GM18517 (cell line): ENCODE results near the gene LEAP2.
"Not testable (repeated sequence)": the region's sequence is repeated elsewhere in the genome, so short reads cannot be mapped to it uniquely, and the experiment has no call there.

Experiments
- ATAC-seq: cut with Tn5 transposase; IDR thresholded peaks from one replicate; pipeline ENCODE4 v1.9.1; 2021; ENCODE audit warnings: mild to moderate bottlenecking, moderate library complexity; ENCODE audit not compliant: unreplicated experiment

LEAP2 gene

GRCh38 chr5:132840313-132840712 is 33.2 kb upstream of the LEAP2 start:
- no peak for ATAC-seq

DNA sequence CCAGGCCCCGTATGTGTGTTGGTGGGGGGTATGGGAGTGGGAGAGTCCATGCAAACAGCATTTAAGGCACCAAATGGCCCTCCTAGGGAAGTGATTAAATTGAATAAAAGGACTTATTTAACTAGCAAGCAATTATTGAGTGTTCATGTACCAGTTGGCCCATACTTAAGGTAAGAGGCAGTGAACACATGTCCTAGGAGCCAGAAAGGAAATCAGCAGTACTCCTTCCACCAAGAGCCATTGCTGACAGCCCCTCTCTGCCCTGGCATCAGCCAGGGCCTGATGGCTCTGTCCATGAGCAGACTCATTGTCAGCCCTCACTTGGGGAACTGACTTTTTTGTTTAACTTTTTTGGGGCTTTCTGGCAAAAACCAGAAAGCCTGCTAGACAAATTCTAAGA is 32.6 kb upstream of the LEAP2 start:
- ATAC-seq: no peak

GRCh38 chr5:132841305-132841704 is 32.2 kb upstream of the LEAP2 start:
- no peak for ATAC-seq

DNA sequence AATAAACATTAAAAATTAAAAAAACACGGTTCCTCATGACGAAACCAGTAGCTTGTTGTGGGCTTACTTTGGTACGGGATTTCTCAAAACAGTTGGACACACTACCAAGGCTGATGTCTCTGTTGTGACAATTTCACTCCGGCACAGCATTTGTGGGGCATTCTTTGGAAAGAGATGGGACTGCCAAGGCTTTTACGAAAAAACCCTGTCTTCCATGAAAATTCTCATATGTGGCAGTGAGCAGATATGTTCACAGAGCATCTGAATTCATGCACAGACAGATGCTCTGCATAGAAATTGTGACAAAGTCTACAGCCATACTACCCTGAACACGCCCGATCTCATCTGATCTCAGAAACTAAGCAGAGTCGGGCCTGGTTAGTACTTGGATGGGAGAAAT is 25.2 kb upstream of the LEAP2 start:
- no peak for ATAC-seq

- ATAC-seq: no peak
These were observed 24.1 kb upstream of the LEAP2 start for GRCh38 chr5:132849347-132849746.

GRCh38 chr5:132850066-132850465 is 23.4 kb upstream of the LEAP2 start:
- ATAC-seq: no peak

GRCh38 chr5:132853323-132853722 is 20.1 kb upstream of the LEAP2 start:
- ATAC-seq: no peak

DNA sequence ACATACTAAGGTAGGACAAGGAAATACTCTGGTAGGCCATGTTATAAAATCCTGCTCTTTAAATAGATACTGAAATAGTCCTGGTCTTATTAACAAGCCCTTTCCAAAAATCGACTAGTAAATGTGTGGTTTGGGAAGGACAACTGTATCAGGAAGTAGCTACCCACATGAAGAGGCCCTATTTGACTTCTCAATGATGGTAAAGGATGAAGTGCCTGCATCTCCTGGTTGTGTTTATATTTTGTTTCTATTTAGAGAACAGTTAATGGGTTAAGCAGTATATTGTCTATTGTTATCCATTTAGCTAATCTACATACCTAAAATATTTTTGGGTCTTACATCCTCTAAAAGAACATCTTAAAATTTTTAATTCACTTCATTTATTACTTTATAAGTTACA is 19.7 kb upstream of the LEAP2 start:
- ATAC-seq: no peak

- no peak for ATAC-seq
These were observed 19.2 kb upstream of the LEAP2 start for GRCh38 chr5:132854301-132854700.

- ATAC-seq: not testable (repeated sequence)
These were observed 18.5 kb upstream of the LEAP2 start for GRCh38 chr5:132854992-132855391.

- ATAC-seq: no peak
These were observed 17.5 kb upstream of the LEAP2 start for GRCh38 chr5:132856011-132856410.

DNA sequence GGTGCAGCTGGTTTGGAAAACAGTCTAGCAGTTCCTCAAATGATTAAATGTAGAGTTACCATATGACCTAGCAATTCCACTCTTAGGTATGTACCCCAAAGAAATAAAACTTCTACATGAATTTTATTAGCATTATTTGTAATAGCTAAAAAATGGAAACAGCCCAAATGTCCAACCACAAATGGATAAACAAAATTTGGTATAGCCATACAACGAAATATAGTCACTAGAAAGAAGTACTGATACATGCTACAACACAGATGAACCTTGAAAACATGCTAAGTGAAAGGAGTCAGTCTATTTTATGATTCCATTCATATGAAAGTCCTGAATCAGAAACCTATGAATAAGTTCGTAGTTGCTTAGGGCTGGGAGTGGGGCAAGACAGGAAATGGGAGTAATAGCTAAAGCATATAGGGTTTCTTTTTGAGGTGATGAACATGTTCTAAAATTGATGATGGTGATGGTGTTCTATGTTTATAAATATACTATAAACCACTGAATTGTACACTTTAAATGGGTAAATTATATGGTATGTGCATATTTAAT is 13.5 kb upstream of the LEAP2 start:
- ATAC-seq: no peak

DNA sequence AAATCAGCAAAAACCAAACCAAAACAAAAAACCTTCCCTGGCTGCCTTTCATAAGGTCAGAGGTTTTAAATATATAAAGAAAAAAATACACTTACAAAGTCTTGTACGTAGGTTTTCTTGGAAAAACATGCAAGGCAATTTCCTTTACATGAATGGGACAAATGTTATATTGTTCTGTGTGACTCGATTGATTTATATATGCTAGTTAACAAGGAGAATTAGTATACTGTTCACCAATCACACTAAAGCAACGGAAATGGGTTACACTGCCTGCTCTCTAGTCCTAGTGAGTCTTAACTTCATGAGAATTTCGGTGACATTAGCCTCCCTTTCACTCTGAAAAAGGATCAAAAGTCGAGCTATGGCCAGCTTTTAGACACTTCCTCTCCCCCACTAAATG is 12.7 kb upstream of the LEAP2 start:
- no peak for ATAC-seq

- ATAC-seq: peak; percentile 13
These were observed 7.7 kb upstream of the LEAP2 start for GRCh38 chr5:132865668-132866341.

DNA sequence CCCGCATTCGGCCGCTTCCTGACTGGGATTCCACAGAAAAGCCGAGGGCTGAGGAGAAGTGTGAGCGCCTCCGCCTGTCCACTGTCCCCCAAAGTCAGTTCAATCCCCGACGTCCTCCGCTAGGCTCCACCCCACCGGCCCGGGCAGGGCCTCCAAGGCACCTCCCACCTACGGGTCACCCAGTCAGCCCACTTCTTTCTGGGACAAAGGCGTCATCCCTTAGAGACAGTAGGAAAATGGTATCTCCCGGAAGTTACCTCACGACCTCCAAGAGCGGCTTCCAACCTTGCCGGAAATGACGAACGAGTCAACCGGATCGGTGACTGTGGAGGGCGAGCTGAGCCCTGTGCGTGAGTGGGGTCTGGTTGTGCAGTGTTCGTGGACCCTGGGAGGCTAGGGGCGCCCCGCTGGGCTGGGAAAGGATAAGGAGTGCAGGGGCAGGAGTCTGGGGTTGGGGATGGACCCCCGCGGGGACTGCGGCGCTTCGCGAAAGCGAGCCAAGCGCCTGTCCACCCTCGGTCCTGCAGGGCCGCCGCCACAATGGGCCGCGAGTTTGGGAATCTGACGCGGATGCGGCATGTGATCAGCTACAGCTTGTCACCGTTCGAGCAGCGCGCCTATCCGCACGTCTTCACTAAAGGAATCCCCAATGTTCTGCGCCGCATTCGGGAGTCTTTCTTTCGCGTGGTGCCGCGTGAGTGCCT is 7.0 kb upstream of the LEAP2 start, which contains the start of the genes GDF9 and UQCRQ:
GDF9 (minus strand) TSS at position 128 of the 704 bp plus-strand sequence. CDS start 1,936 bp downstream, outside the sequence.
UQCRQ (plus strand) TSS at position 301 of the 704 bp plus-strand sequence; CDS start at position 541, 240 bp downstream.
- ATAC-seq: peak; percentile 97

DNA sequence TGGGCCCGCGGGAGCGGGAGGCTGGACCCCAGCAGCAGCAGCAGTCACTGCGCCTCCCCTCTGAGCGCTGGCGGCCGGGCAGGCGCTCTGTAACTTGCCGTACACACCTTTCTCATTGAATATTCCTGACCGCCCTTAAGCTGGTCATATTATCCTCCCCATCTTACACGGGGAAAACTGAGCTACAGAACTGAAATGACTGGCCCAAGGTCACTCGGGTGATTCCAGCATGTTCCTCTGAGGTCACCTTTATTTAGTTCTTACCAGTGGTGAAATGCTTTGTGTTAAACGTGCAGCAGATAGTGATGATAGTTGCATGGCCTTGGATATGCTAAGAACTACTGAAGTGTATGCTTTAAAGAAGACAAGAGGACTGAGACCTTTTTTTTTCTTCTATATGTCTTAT is 6.4 kb upstream of the LEAP2 start:
- no peak for ATAC-seq

DNA sequence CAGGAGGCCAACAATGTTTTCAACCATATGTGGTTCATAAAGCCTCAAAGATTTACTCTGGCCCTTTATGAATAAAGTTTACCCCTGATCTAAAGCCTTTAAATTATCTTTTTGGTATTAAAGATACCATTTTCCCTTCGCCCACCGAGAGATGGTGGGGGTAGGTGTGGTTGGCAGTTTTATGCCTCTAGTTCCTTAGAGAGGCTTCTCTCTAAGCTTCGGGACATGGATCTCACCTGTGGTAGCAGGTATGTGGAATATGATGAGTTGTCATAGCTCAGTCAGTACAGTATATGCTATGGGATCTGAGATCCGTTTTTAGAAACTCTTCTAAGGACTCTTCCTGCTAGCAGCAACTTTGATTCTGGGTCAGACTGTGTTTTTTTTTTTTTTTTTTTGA is 4.7 kb upstream of the LEAP2 start:
- no peak for ATAC-seq

DNA sequence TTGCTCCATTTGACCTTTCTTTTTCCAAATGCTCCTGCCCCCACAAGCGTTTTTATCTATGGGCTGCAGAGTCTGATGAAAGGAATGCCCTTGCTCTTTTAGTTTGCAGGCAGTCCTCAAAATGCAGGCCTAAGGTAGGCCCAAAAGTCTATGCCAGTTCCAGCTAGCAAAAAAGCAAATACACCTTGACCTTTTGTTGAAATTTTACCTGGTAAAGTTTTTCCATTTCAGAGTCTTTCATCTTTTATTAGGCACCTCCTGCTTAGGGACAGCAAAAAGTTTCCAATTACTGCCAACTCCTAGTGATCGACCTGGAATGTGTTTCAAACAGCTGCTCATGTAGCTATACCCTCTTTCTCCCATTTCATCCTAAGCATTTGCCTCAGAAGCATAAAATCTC is 2.7 kb upstream of the LEAP2 start:
- ATAC-seq: no peak

GRCh38 chr5:132871459-132872284 is 1.8 kb upstream of the LEAP2 start:
- no peak for ATAC-seq

GRCh38 chr5:132872788-132873118 is 715 bp upstream of the LEAP2 start:
- no peak for ATAC-seq

DNA sequence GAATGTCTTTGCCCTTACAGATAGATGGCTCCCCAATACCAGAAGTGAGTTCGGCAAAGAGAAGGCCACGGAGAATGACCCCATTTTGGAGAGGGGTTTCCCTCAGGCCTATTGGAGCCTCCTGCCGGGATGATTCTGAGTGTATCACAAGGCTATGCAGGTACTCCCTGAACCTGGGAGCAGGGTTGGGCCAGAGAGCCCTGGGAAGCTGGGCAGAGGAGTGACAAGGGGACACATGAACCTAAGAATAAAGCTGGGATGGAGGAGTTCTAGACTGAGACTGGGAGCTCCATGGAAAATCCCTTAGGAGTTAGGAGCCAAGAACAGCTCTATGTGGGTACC is 433 bp downstream of the LEAP2 start:
- ATAC-seq: no peak
